Sigmoid colon (tissue), 7 donors: Measurements from ENCODE around the gene CRABP1. TPM values are rescaled to one million over a fixed set of nuclear protein-coding genes. Genes with fewer than 3 reads are reported as not detected.
A peak's percentile ranks its signal among the peaks of the same experiment; 100 is the strongest.

Experiments
- DNase-seq: peaks from one replicate; pipeline ENCODE4 v3.0.0-alpha.2; 2019
- H3K27ac ChIP-seq, 4 donors: fragments of 200-600 bp; sonication (generic); one replicate each; pipeline ENCODE4 v1.5.1; 2016 to 2019; ENCODE audit warnings: mild to moderate bottlenecking in 1 of 4
- H3K27me3 ChIP-seq, 3 donors: fragments of 200-600 bp; sonication (generic); one replicate each; pipeline ENCODE4 v1.5.1; 2019; ENCODE audit warnings: mild to moderate bottlenecking in 1 of 3
- H3K36me3 ChIP-seq, 4 donors: fragments of 200-600 bp; sonication (generic); one replicate each; pipeline ENCODE4 v1.5.1; 2016 to 2019
- H3K4me1 ChIP-seq, 4 donors: fragments of 200-600 bp; sonication (generic); one replicate each; pipeline ENCODE4 v1.5.1; 2017 to 2019
- H3K4me3 ChIP-seq, 4 donors: fragments of 200-600 bp; sonication (generic); one replicate each; pipeline ENCODE4 v1.5.1; 2017 to 2019; ENCODE audit warnings: mild to moderate bottlenecking in 2 of 4, moderate library complexity in 1 of 4
- H3K9me3 ChIP-seq, 4 donors: fragments of 200-600 bp in 3 of 4; sonication (generic) in 3 of 4; one replicate each; pipeline versions ENCODE4 v1.5.1 to v1.6.1; 2013 to 2019
- EP300 ChIP-seq, 4 donors: sonication (generic); formaldehyde crosslinking; IDR thresholded peaks; one replicate each; pipeline ENCODE4 v1.6.1; 2017; ENCODE audit warnings: antibody characterized with exemption in 4 of 4
- POLR2A ChIP-seq, 2 donors: fragments of 450-650 bp; IDR thresholded peaks; one replicate each; pipeline ENCODE4 v1.6.1; 2016; ENCODE audit warnings: antibody characterized with exemption in 2 of 2, mild to moderate bottlenecking in 2 of 2, moderate library complexity in 2 of 2
- POLR2AphosphoS5 ChIP-seq, 4 donors: sonication (generic); formaldehyde crosslinking; IDR thresholded peaks; one replicate each; pipeline ENCODE4 v1.6.1; 2017; ENCODE audit warnings: antibody characterized with exemption in 4 of 4
- WGBS, 2 donors: extraction: QIAGEN DNeasy Blood & Tissue Kit; methylation state at CpG; one replicate each; pipeline ENCODE4 v1.1.7; 2013; 5-methylcytosine and 5-hydroxymethylcytosine counted together
- intact Hi-C: fragments of 100-400 bp; cut with DNase I; formaldehyde crosslinking; loops from one replicate; pipeline ENCODE4 v1.15.1; 2023
- polyA plus RNA-seq, 3 donors: library from polyadenylated mRNA; stranded (reverse); fragments of 200-250 nt; gene quantifications; one replicate each; pipeline ENCODE4 v1.2.3, GENCODE V29; 2013
- total RNA-seq, 4 donors: library from RNA; depleted of rRNA; stranded (reverse); fragments of >200 nt; gene quantifications; one replicate each; pipeline ENCODE4 v1.1.0, GENCODE V29; 2016
- TF ChIP-seq, protein P1 (sequence below), 4 experiments: fragments of 450-650 bp in 3 of 4; fragments of 200-600 bp in 1 of 4; IDR thresholded peaks; one replicate each; pipeline ENCODE4 v1.5.1; 2016 to 2019; ENCODE audit warnings: antibody characterized with exemption in 4 of 4, mild to moderate bottlenecking in 3 of 4, moderate library complexity in 2 of 4
- donor health status: healthy with polysubstance abuse.
- donor health status: Bipolar disorder and iron deficiency.
- donor health status: healthy.

The CRABP1 gene
- total and polyA plus RNA-seq, 7 donors, result 2.1 to 8.2 (median 4.5) TPM; not detected in 2

DNA sequence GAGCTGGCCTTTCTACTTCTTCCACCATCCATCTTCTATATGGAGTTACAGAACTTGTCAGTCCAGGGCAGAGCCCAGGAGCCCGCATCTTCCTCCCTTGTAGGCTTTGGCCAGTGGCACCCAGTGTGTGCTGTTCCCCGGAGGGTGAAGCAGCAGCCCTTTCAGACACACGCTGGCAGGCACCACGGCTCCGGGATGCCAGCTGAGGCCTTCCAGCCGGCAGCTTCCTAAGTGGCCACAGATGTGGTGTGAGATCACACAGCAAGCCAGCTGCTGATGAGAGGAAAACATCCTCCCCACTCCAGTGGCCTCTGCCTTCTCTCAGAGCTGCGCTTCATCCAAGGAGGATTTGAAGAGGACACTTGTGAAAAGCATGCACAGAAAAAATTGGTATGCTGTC, 24.1 kb downstream of the CRABP1 start:
- no peaks in the 10 kb centered on the region for H3K9me3 ChIP-seq
- H3K4me1 ChIP-seq, result peaks cover 0 to 43% (median 19%) of the 10 kb centered on the region in 4 donors
- no peak overlapping the region for H3K27ac ChIP-seq
- DNase-seq, result peak; percentile 68
- no peaks in the 10 kb centered on the region for H3K27me3 ChIP-seq
- WGBS, 2 donors, result 82 to 85% methylated on average over 7 of the region's 7 CpGs
- no peaks in the 10 kb centered on the region for H3K36me3 ChIP-seq
- TF ChIP-seq POLR2AphosphoS5 (IDR thresholded peaks at IDR 0.05) (no peak), EP300 (IDR thresholded peaks at IDR 0.05) (no peak), POLR2A (IDR thresholded peaks at IDR 0.05) (no peak)
- H3K4me3 ChIP-seq, result no peak overlapping the region
- intact Hi-C loops, result no loop called here

DNA sequence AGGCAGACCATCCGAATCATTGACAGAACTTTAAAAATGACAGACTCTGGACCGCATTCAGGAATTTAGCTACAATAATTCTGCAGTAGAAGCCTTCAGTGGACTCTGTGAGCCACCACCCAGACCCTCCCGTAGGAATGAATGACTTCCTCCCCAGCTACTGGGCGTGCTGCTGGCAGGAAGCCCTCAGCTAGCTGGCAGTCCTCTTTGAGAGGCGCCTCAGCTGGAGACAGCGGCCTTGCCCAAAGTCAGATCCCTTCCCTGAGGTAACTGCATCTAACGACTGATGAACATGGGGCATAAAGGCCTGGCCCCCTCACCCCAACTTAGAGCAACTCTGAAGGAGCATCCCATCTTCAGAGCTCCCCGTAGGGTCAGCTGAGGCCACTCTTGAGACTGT, 25.8 kb downstream of the CRABP1 start:
- H3K36me3 ChIP-seq, result no peaks in the 10 kb centered on the region
- H3K4me1 ChIP-seq, result peaks cover 0 to 35% (median 12%) of the 10 kb centered on the region in 4 donors
- WGBS, 2 donors, result 10 to 34% methylated on average over 8 of the region's 8 CpGs
- no peak overlapping the region for H3K27ac ChIP-seq
- H3K4me3 ChIP-seq, result no peak overlapping the region
- H3K9me3 ChIP-seq, result no peaks in the 10 kb centered on the region
- H3K27me3 ChIP-seq, result no peaks in the 10 kb centered on the region
- intact Hi-C loops, result no loop called here
- TF ChIP-seq, protein P1, sequence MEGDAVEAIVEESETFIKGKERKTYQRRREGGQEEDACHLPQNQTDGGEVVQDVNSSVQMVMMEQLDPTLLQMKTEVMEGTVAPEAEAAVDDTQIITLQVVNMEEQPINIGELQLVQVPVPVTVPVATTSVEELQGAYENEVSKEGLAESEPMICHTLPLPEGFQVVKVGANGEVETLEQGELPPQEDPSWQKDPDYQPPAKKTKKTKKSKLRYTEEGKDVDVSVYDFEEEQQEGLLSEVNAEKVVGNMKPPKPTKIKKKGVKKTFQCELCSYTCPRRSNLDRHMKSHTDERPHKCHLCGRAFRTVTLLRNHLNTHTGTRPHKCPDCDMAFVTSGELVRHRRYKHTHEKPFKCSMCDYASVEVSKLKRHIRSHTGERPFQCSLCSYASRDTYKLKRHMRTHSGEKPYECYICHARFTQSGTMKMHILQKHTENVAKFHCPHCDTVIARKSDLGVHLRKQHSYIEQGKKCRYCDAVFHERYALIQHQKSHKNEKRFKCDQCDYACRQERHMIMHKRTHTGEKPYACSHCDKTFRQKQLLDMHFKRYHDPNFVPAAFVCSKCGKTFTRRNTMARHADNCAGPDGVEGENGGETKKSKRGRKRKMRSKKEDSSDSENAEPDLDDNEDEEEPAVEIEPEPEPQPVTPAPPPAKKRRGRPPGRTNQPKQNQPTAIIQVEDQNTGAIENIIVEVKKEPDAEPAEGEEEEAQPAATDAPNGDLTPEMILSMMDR (IDR thresholded peaks at IDR 0.05), result no peak
- TF ChIP-seq EP300 (IDR thresholded peaks at IDR 0.05) (no peak), POLR2AphosphoS5 (IDR thresholded peaks at IDR 0.05) (no peak), POLR2A (IDR thresholded peaks at IDR 0.05) (no peak)
- DNase-seq, result no peak

GRCh38 chr15:78366342-78366741, 26.2 kb downstream of the CRABP1 start:
- H3K27me3 ChIP-seq, result no peaks in the 10 kb centered on the region
- intact Hi-C loops, result no loop called here
- TF ChIP-seq POLR2A (IDR thresholded peaks at IDR 0.05) (no peak), POLR2AphosphoS5 (IDR thresholded peaks at IDR 0.05) (no peak), EP300 (IDR thresholded peaks at IDR 0.05) (no peak)
- TF ChIP-seq, protein P1 (IDR thresholded peaks at IDR 0.05), result no peak
- DNase-seq, result no peak
- peaks cover 0 to 31% (median 7%) of the 10 kb centered on the region in 4 donors for H3K4me1 ChIP-seq
- H3K4me3 ChIP-seq, result no peak overlapping the region
- H3K36me3 ChIP-seq, result no peaks in the 10 kb centered on the region
- WGBS, 2 donors, result 52 to 81% methylated on average over 5 of the region's 5 CpGs
- H3K27ac ChIP-seq, result no peak overlapping the region
- H3K9me3 ChIP-seq, result no peaks in the 10 kb centered on the region

DNA sequence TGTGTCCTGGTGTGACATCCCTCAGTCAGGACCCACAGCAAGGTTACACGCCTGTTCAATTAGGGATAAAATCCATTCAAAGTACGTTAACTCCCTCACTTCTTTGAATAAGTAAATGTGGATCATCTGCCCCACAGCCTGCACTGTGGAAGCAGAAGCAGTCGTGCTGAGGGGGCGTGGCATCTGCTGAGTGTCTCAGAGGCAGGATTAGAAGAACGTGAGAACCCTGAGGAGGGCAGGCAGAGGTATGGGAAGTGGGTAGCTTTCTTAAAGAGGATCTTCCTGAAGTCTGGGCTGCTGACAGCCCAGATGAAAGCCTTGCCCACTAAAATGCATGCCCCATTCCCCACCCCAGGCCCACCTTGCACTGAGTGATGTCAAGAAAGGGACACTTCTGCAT, 28.5 kb downstream of the CRABP1 start:
- Histone ChIP-seq H3K9me3 (no peaks in the 10 kb centered on the region), H3K4me1 (peaks cover 0 to 25% (median 6%) of the 10 kb centered on the region in 4 donors), H3K27me3 (no peaks in the 10 kb centered on the region), H3K27ac (no peak overlapping the region), H3K36me3 (no peaks in the 10 kb centered on the region), H3K4me3 (no peak overlapping the region)
- DNase-seq, result no peak
- intact Hi-C loops, result no loop called here
- TF ChIP-seq EP300 (IDR thresholded peaks at IDR 0.05) (no peak), POLR2AphosphoS5 (IDR thresholded peaks at IDR 0.05) (no peak), POLR2A (IDR thresholded peaks at IDR 0.05) (no peak)
- TF ChIP-seq, protein P1 (IDR thresholded peaks at IDR 0.05), result no peak
- WGBS, 2 donors, result 31 to 36% methylated on average over 5 of the region's 5 CpGs

- intact Hi-C loops, result no loop called here
- Histone ChIP-seq H3K27ac (no peak overlapping the region), H3K9me3 (no peaks in the 10 kb centered on the region), H3K36me3 (no peaks in the 10 kb centered on the region), H3K4me3 (no peak overlapping the region), H3K27me3 (no peaks in the 10 kb centered on the region), H3K4me1 (peaks cover 0 to 22% (median 5%) of the 10 kb centered on the region in 4 donors)
- DNase-seq, result no peak
- 85 to 87% methylated on average over 3 of the region's 3 CpGs for WGBS, 2 donors
- TF ChIP-seq, protein P1 (IDR thresholded peaks at IDR 0.05), result no peak
- TF ChIP-seq EP300 (IDR thresholded peaks at IDR 0.05) (no peak), POLR2AphosphoS5 (IDR thresholded peaks at IDR 0.05) (no peak), POLR2A (IDR thresholded peaks at IDR 0.05) (no peak)
Observed at GRCh38 chr15:78369161-78369560, 29.0 kb downstream of the CRABP1 start.
